ENCODE data around the gene PLA2R1. TPM values are rescaled to one million over a fixed set of nuclear protein-coding genes. Genes with fewer than 3 reads are reported as not detected.
A peak's percentile ranks its signal among the peaks of the same experiment; 100 is the strongest.

The PLA2R1 gene
- polyA plus RNA-seq, 3 donors = not detected

DNA sequence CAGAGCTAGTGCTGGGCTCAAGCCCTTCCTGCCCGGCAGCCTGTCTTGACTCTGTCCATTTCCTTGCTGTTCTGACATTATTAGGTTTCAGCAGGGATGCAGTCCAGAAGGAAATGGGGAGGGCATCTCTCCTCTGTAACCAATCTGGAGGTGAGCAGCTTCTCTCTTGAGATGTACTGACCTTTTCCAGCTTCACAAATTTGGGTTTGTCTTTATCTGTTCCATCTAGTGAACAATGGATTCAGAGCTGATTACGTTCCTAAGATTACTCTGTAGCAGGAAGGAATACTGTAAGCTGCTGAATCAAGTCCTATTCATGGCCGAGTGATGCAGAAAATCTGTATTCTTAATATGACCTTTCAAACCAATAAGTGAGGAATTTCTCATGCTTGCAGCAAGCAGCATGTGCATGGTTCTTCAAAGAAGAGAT, 11.0 kb downstream of the PLA2R1 start:
- Histone ChIP-seq H3K36me3 (replicated peaks in 1 of 2; ENCODE audit: control insufficient read depth in 1 of 2, insufficient read depth in 2 of 2, low read length in 2 of 2) (no peaks in the 10 kb centered on the region), H3K27ac (ENCODE audit: low read depth in 1 of 2, low read length in 2 of 2) (no peak overlapping the region), H3K27me3 (ENCODE audit: control insufficient read depth in 2 of 2, insufficient read depth in 2 of 2, low read length in 2 of 2) (no peaks in the 10 kb centered on the region), H4K20me1 (ENCODE audit: insufficient read depth, low read length) (no peaks in the 10 kb centered on the region), H3K9me3 (replicated peaks in 1 of 2; ENCODE audit: control insufficient read depth in 1 of 2, insufficient read depth in 1 of 2, low read length in 2 of 2) (no peaks in the 10 kb centered on the region), H3K4me2 (replicated peaks; ENCODE audit: extremely low read depth, low read length, poor library complexity, severe bottlenecking) (no peak overlapping the region), H3K4me1 (ENCODE audit: control insufficient read depth in 1 of 2, insufficient read depth in 2 of 2, low read length in 2 of 2) (no peaks in the 10 kb centered on the region), H2AFZ (ENCODE audit: insufficient read depth, low read depth, low read length, poor library complexity, severe bottlenecking) (no peak overlapping the region), H3K4me3 (replicated peaks in 1 of 3; ENCODE audit: low read depth in 2 of 3, low read length in 3 of 3) (no peak overlapping the region), H3K79me2 (ENCODE audit: insufficient read depth, low read length) (no peaks in the 10 kb centered on the region), H3K9ac (ENCODE audit: insufficient read depth, low read length, poor library complexity, severe bottlenecking) (no peak overlapping the region)
- Mint-ChIP-seq H3K9me3 (peaks cover 0 to 3% (median 0%) of the 10 kb centered on the region in 7 donors), H3K27me3 (ENCODE audit: low read depth in 3 of 3) (peaks cover 2% of the 10 kb centered on the region in 3 donors), H3K27ac (peak overlapping the region in 1 of 7 donors; percentile 60), H3K36me3 (no peaks in the 10 kb centered on the region), H3K4me3 (no peak overlapping the region), H3K4me1 (no peaks in the 10 kb centered on the region)
- TF ChIP-seq, protein P1, sequence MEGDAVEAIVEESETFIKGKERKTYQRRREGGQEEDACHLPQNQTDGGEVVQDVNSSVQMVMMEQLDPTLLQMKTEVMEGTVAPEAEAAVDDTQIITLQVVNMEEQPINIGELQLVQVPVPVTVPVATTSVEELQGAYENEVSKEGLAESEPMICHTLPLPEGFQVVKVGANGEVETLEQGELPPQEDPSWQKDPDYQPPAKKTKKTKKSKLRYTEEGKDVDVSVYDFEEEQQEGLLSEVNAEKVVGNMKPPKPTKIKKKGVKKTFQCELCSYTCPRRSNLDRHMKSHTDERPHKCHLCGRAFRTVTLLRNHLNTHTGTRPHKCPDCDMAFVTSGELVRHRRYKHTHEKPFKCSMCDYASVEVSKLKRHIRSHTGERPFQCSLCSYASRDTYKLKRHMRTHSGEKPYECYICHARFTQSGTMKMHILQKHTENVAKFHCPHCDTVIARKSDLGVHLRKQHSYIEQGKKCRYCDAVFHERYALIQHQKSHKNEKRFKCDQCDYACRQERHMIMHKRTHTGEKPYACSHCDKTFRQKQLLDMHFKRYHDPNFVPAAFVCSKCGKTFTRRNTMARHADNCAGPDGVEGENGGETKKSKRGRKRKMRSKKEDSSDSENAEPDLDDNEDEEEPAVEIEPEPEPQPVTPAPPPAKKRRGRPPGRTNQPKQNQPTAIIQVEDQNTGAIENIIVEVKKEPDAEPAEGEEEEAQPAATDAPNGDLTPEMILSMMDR (IDR thresholded peaks at IDR 0.05) = no peak
- no CpG with 5 or more reads among the region's 3 CpGs for WGBS (ENCODE audit: insufficient coverage)
- no peak for DNase-seq
- intact Hi-C loops (cut with micrococcal nuclease) = no loop called here

DNA sequence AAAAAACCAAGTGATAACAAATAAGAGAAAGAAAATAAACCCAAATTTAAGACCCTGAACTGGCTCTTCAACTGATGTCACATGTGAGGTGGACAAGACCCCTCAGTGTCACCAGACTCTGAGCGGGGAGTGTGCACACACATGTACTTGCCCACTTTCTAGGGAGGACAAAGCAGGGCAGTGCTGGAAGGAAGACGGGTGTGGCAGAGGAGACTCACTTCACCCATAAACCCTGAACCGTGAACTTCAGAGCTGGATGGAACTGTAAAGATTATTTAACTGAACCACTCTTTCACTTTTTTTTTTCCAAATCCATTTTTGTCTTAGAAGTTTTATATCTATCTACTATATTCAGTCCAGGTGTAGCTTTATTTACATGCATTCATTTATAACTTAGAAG, 12.3 kb downstream of the PLA2R1 start:
- H3K27ac ChIP-seq (ENCODE audit: low read depth in 1 of 2, low read length in 2 of 2) = no peak overlapping the region
- no peaks in the 10 kb centered on the region for H3K27me3 ChIP-seq (ENCODE audit: control insufficient read depth in 2 of 2, insufficient read depth in 2 of 2, low read length in 2 of 2)
- no peaks in the 10 kb centered on the region for H3K4me1 ChIP-seq (ENCODE audit: control insufficient read depth in 1 of 2, insufficient read depth in 2 of 2, low read length in 2 of 2)
- Mint-ChIP-seq H3K27me3 (ENCODE audit: low read depth in 3 of 3) (peaks cover 2% of the 10 kb centered on the region in 3 donors), H3K27ac (no peak overlapping the region), H3K9me3 (peaks cover 0 to 3% (median 0%) of the 10 kb centered on the region in 7 donors), H3K4me1 (no peaks in the 10 kb centered on the region), H3K4me3 (no peak overlapping the region), H3K36me3 (no peaks in the 10 kb centered on the region)
- no peak overlapping the region for H3K9ac ChIP-seq (ENCODE audit: insufficient read depth, low read length, poor library complexity, severe bottlenecking)
- intact Hi-C loops (cut with micrococcal nuclease) = no loop called here
- H2AFZ ChIP-seq (ENCODE audit: insufficient read depth, low read depth, low read length, poor library complexity, severe bottlenecking) = no peak overlapping the region
- no peaks in the 10 kb centered on the region for H3K36me3 ChIP-seq (replicated peaks in 1 of 2; ENCODE audit: control insufficient read depth in 1 of 2, insufficient read depth in 2 of 2, low read length in 2 of 2)
- no peaks in the 10 kb centered on the region for H4K20me1 ChIP-seq (ENCODE audit: insufficient read depth, low read length)
- H3K79me2 ChIP-seq (ENCODE audit: insufficient read depth, low read length) = no peaks in the 10 kb centered on the region
- H3K4me2 ChIP-seq (replicated peaks; ENCODE audit: extremely low read depth, low read length, poor library complexity, severe bottlenecking) = no peak overlapping the region
- no peaks in the 10 kb centered on the region for H3K9me3 ChIP-seq (replicated peaks in 1 of 2; ENCODE audit: control insufficient read depth in 1 of 2, insufficient read depth in 1 of 2, low read length in 2 of 2)
- WGBS (ENCODE audit: insufficient coverage) = no CpG with 5 or more reads among the region's 3 CpGs
- DNase-seq = no peak
- no peak overlapping the region for H3K4me3 ChIP-seq (replicated peaks in 1 of 3; ENCODE audit: low read depth in 2 of 3, low read length in 3 of 3)
- TF ChIP-seq, protein P1 (IDR thresholded peaks at IDR 0.05) = no peak

Data from CD14-positive monocyte (primary cell).